Activated CD4-positive, CD25-positive, alpha-beta regulatory T cell treated with anti-CD3 and anti-CD28 coated beads, Interleukin-2, amount 50 U/mL, for 16 hours (primary cell): Measurements from ENCODE around the gene GRM1.
"Not testable (repeated sequence)": the region's sequence is repeated elsewhere in the genome, so short reads cannot be mapped to it uniquely, and the experiment has no call there.

Experiments used
- DNase-seq: peaks from one replicate; pipeline ENCODE4 v3.0.0-alpha.2; 2020; ENCODE audit warnings: low read depth, low spot score

Gene GRM1

DNA sequence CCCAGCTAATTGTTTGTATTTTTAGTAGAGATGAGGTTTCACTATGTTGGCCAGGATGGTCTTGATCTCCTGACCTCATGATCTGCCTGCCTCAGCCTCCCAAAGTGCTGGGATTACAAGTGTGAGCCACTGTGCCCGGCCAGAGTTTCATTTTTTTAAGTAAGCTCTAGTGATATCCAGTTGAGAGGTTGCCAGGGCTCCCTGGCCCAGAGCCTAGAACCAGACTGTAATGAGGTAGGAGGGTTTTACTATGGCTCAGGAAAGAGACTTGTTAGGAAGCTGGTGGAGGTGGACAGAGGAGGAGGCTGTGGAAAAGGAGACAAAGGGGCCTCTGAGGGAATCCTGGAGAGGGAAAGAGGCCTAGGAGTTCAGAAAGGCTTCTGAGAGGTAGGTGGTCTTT, 242.3 kb downstream of the GRM1 start:
- DNase-seq = not testable (repeated sequence)

DNA sequence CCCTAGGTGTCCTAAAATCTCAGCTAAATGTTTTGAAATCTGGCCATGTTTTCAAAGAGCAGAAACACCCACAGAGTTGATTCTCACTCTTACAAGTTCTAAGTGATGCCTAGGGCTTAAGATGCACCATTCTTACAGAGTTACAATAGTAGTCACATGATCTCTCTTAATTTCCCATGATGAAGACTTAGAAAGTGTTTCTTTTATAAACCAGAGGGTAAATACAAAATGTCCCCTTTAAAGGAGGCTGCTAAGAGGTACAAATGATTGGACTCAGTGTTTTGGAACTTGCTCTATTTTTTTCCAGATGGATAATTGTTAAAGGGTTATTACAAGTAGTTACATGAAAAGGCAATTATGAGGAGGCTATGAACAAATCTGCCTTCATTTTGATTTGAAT, 244.6 kb downstream of the GRM1 start:
- no peak for DNase-seq

DNA sequence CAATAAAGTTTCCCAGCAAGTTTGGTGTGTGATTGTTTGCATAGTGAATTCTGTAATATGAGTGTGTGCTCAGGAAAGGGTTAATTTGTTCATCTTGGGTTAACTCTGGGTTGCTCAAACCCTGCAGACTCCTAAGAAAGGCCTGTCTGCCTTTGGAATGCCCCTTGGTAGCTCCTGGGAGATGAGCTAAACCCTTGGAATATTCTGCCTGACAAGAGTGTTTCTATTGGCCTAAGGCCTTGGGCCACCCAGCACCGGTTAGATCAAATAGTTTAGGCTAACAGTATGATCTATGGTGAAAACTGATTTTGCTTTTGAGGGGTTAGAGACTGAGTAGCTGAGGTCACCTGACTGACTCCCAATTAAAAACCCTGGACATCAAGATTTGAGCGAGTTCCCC, 248.3 kb downstream of the GRM1 start:
- DNase-seq = no peak

DNA sequence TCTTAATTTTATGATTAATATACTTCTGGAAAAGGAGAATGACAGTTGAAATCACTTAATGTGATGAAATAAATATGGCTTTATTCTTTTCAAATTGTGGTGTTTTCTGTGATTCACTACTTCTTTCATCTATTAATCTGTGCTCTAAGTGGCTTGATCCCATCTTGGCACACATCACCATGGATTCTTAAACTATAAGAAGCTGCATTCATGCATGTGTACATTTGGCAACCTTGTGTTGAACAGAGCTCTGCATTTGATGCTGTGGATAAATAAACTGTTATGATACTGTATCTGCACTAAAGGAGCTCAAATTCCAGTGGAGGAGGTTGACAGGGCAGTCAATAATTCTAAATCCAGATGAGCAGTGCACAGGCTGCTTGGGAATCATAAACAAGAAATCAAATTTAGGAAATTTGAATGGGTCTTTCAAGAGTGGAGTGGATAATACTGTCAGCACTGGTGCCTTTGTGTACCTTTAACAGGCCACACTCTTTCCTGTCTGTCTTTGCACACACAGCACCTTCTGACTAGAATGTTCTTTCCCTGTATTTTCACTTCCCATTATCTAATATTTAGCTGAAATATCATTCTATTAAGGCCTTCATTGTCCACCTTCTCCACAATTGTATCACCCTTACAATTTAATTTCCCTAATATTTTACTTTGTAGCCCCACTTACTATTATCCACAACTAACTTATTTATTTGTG, 252.9 kb downstream of the GRM1 start:
- DNase-seq = no peak

DNA sequence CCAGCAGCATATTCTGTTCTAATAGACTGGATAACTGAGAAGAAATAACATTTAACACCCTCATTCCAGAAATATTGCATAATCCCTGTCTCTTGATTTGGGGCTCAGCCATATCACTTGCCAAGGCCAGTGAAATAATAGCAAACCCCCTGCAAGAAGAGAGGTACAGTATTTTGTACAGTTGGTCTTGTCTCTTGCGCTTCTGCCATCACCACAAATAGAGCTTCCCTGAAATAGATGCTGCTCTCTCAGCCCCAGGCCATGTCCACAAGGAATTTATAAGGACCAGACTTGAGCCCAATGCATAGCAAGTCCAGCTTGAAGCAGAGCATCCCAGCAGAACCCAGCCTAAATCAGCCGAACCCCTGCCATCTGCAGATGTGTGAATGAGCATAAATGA, 254.0 kb downstream of the GRM1 start:
- DNase-seq = no peak

DNA sequence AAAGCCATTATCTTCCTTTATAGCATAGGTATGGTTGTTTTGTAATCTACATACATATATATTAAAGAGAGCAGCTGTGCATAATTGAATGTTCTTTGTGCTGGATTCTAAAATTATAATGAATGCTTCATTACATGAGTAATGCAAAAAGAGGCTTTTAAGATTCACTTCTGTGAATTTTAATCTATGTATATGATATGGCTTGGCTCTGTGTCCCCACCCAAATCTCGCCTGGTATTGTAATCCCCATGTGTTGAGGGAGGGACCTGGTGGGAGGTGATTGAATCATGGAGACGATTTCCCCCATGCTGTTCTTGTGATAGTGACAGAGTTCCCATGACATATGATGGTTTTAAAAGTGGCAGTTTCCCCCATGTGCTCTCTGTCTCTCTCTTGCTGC, 255.4 kb downstream of the GRM1 start:
- no peak for DNase-seq

DNA sequence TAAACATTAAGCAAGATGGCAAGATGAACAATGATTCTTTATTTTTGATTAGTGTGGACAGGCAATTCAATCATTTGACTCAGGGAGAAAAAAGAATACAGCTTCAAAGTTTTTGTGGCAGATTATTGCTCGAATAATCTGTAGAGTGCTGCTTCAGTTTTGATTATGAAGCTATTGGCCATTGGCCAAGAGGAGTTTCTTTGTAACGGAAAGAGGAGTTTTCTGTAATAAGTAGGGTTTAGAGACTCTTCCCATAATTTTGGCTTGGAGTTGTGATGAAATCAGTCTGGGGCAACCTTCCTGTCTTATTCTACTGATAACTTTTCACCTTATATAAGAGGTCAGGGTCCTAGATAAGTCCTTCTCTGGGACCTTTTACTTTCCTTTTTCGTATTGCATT, 258.1 kb downstream of the GRM1 start:
- DNase-seq = no peak

DNA sequence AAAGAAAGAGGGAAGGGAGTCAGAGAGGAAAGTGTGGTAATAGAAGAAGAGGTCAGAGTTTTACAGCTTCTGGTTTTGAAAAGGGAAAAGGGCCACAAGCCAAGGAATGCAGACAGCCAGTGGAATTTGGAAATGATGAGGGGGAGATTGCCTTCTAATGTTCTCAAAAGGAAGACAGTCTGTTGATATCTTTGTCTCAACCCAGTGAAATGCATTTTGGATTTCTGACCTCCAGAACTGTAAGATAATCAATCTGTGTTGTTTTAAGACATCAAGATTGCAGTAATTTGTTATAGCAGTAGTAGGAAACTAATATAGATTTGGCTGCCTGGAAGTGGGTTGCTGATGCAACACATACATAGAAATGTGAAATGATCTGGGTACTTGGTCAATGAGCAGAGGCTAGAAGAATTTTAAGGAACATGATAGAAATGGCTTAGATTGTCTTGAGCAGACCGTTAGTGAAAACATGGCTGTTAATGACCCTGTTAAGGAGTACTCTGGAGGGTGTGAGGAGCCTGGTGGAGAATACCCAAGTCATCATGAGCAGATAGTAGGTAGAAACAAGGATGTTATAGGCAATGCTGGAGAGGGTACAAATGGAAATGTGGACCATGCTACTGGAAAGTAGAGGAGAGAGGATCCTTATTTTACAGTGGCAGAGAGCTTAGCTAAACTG, 259.0 kb downstream of the GRM1 start:
- DNase-seq = no peak

DNA sequence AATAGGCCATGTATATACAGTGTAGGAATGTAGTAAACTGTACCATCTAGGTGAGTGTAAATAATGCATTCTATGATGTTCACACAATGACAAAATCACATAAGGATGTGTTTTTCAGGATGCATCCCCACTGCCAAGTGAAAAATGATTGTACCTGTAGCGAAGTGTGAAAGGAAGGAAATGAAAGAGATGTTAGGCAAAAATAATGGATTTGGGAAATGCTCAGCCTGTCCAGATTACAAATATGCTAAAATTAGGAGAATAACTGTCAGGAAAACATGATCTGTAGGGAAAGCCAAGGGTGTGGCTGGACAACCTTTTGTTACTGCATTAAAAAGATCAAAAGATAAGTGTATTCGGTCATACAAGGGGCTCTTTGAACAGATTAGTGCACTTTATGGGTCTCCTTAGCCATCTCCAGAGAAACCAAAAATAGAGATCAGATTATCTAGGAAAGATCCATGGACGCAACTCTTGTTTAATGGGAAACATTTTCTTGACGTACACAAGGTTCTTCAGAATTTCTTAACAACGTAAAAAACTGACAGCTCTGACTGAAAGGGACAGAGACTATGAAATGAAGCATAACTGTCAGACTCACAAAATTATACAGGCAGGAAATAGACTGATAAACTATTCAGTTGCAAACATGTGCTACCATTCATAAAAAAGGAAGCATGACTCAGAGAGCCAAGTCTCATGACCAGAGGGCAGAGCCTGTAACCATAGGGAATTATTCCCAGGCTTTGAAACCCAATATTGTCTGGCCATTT, 261.1 kb downstream of the GRM1 start:
- no peak for DNase-seq

DNA sequence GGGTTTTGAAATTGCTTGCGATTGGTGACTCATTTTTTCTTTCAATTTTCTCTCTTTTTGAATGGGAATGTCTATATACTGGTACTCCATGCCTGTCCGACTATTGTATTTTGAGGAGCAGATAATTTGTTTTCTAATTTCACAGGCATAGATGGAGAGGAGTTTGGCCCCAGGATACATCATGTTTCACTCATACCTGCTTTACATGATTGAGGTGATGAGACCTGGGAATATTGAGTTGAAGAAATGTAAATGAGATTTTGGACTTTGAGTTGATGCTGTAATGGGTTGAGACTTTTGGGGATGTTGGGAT, 261.7 kb downstream of the GRM1 start:
- no peak for DNase-seq

DNA sequence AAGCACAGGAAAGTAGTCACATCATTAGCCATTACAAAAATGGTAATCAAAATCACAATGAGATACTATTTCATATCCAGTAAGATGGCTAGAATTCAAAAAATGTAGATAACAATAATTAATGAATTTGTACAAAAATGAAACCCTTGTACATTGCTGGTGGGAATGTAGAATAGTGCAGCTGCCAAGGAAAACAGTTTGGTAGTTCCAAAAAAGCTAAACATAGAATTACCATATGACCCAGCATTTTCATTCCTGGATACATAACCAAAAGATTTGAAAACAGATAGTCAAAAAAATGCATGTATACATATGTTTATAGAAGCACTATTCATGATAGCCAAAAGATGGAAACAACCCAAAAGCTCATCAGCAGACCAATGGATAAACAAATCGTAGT, 263.6 kb downstream of the GRM1 start:
- no peak for DNase-seq

DNA sequence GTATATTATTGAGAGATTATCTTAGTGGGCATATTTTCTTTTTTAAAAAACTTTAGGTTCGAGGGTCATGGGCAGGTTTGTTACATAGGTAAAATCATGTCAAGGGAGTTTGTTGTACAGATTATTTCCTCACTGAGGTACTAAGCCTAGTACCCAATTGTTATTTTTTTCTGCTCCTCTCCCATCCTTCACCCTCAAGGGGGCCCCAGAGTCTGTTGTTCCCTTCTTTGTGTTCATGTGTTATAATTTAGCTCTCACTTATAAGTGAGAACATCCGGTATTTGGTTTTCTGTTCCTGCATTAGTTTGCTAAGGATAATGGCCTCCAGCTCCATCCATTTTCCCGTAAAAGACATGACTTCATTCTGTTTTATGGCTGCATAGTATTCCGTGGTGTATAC, 266.8 kb downstream of the GRM1 start:
- no peak for DNase-seq

DNA sequence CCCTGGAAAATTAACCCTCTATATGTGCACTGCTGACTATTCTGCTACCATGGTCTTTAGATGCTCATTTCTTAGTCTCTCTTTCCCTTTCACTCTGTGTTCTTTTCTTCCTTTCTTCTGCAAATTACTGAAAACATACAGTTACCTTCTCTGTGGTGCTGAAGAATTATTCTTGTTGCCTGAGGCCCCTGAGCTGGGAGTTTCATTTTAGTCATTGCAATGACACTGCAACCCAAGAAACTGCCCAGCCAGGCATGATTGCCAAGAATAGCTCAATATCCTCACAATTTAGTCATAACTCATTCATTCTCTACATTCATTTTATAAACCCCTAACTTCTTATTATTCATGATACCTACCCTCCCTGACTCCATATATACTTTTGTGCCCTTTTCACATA, 269.0 kb downstream of the GRM1 start:
- no peak for DNase-seq

DNA sequence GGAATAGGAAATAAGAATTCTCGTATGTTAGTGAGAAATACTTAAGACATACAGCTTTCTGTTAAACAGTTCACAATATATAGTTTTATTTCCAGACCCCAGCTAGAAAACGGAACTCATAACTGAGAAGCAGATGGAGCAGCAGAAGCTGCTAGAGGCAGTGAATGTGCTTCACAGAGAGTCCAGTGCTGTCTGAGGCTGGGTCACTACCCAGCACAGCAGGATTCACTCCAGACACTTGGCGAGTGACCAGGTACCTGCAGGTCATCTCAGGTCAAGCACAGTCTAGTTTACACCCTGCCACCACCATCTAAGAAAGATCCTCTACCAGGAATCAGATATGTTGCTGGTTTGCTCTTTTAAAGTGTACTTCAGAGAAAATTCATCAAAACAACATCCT, 271.7 kb downstream of the GRM1 start:
- no peak for DNase-seq

DNA sequence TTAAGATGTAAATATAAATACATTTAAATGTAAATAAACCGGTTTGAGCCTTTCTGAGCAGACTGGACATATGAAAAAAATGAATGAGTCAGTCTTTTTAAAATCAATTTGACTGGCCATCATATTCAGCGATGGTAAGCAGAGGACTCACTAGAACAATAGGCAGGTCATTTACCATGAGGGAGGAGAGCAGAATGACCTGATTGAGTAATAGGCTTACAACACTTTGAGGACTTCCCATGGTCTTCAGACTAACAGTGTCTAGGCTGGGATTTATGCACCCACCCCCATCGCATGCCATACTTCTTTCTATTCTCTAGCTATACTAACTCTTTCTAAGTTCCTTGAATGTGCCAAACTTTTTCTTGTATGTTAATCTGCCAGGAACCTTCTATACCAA, 272.9 kb downstream of the GRM1 start:
- no peak for DNase-seq

DNA sequence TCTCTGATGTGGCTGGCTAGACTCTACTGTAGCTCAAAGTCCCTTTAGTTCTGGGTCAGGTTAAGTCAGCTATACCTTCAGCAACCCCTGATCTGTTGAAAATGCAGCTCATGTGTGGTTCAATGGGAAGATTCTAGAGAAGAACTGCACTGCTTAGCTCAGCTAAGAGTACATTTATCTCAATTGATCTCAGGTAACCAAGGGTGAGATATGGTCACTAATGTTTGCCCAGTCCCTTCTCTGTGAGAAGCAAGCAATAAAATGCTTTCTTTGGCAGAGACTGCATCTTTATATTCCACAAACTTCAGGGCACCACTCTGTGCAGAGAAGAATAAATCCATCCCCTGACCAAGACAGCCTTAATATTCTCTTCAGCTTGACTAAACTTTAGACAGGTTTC, 274.1 kb downstream of the GRM1 start:
- DNase-seq = no peak

DNA sequence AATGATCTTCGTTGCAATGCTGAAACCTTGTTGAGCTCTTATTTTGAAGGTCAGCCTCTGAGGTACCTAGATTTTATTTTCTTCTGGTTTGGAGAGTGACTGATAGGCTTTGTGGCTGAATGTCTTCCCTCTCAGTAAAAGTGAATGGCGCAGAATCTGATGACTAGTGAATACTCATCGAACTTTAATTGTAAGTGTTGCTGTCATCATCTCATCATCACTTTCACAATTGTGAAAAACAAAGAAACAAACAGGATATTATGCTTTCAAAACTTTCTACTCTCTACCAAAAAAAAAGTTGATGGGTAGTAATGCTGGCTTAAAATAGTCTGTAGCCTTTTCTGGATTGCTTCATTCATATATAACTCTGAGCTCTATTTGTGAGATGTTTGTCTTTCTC, 275.3 kb downstream of the GRM1 start:
- DNase-seq = no peak

DNA sequence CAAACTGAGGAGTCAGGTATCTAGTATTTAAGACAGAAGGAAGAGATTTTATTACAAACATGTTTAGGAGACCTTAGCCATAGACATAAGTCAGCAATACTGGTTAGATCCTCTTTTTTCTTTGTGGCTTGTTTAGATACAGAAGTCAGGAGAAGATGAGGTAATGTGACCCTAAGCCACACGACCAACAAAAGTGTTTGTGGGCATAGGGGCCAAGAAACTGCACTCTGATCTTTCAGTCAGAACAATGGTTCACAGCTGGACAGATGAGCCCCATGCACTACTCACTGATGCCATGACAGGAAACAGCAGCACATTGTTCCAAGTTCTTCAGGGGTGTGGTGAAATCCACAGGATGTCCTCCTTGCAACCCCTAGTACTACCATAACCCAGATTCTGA, 276.2 kb downstream of the GRM1 start:
- DNase-seq = no peak

DNA sequence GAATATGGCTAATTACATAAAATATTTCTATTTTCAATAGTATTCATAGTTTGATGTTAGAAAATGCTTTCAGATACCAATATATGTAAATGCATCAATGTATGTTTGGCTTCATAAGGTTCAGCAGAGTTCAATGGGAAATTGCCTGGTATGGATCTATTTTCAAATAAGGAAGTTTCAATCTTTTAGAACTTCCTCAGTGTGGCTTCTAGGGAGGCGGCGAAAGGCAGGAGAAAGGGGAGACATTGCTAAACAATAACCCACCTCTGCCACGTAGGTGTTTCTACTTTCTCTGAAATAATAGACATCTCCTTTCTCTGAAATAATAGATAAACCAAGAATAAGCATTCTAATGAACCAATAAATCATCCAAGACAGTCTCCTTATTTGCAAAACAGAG, 277.1 kb downstream of the GRM1 start:
- DNase-seq = no peak

DNA sequence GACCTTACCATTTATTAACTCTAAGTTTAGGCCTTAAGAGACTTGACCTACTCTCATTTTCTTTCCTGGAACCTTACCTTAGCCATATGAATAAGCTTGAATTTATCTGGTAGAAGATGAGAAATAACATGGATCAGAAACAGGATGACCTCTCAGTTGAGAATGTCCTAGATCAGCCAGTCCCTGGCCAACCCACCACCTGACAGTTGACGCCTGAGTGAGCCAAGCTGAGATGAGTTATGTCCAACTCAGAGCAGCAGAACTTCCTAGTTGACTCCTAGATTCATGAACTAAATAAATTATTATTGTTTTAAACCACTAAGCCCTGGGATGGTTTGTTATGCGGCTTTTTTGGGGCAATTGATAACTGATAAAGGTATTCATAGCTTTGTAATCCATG, 281.8 kb downstream of the GRM1 start:
- no peak for DNase-seq

DNA sequence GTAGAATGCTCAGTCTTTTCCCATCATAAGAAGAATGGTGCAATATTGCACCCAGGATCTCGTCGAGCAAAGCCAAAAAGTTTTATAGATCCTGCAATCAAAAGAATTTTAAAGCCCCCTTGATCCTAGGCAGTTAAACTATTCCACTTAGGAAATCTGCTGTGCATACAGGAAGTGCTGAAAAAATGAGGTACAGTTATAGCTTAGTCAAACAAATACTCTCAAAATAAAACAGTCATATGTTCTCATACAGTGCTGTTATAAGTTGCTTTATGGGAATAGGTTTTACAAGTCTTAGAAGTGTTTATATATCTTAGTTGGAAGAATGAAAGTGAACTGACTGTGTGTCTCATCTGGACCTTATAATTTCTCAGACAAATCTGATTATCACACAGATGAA, 282.2 kb downstream of the GRM1 start:
- no peak for DNase-seq

DNA sequence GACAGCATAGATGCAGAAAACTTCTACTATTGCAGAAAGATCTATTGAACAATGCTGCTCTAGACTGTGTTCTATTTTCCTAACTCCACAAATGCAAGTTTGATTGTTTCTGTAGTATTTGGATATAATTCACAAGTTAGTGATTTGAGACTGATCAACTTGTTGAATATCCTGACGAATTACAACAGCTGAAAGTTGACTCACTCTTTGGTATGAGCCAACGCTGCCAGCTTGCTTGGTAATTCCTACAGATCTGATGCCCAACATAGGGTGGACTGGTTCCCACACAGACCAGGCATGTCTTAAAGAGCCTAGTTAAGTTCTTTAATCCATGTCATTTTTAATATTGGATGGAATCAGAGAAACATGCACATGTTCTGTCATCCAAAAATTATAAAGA, 283.7 kb downstream of the GRM1 start:
- no peak for DNase-seq
